SK-N-SH treated with all-trans-retinoic acid at 6 μM for 48 hours (cell line): ENCODE measurements around the gene GOLGA6B.

Experiments used
- CREB5 ChIP-seq: fragments of 250-450 bp; sonication (Bioruptor Pico); IDR thresholded peaks from 2 replicates; pipeline ENCODE4 v1.5.1; 2020; ENCODE audit warnings: low read depth, mild to moderate bottlenecking, moderate library complexity
- CSRNP3 ChIP-seq: fragments of 250-450 bp; sonication (Bioruptor Pico); IDR thresholded peaks from 2 replicates; pipeline ENCODE4 v1.5.1; 2021; ENCODE audit warnings: mild to moderate bottlenecking, moderate library complexity
- ESRRG ChIP-seq: fragments of 250-450 bp; sonication (Bioruptor Pico); IDR thresholded peaks from 2 replicates; pipeline ENCODE4 v1.6.1; 2021; ENCODE audit warnings: mild to moderate bottlenecking
- PPARA ChIP-seq: fragments of 250-450 bp; sonication (Bioruptor Pico); IDR thresholded peaks from 2 replicates; pipeline ENCODE4 v1.5.0; 2020; ENCODE audit warnings: mild to moderate bottlenecking, borderline replicate concordance
- ZC3H10 ChIP-seq: fragments of 250-450 bp; sonication (Bioruptor Pico); IDR thresholded peaks from 2 replicates; pipeline ENCODE4 v1.5.1; 2021; ENCODE audit warnings: mild to moderate bottlenecking, moderate library complexity

GRCh38 chr15:72680931-72681330, 26.4 kb downstream of the GOLGA6B start:
- TF ChIP-seq PPARA (CRISPR knock-in tag) = no peak
- no peak for TF ChIP-seq CSRNP3 (CRISPR knock-in tag)
- no peak for TF ChIP-seq ESRRG (CRISPR knock-in tag)
- TF ChIP-seq ZC3H10 (CRISPR knock-in tag) = no peak
- TF ChIP-seq CREB5 (CRISPR knock-in tag) = no peak
